ENCODE measurements around the gene RNF14. TPM values are rescaled to one million over a fixed set of nuclear protein-coding genes. Genes with fewer than 3 reads are reported as not detected.

Gene RNF14
- total and polyA plus RNA-seq, 2 donors (not counting 3 experiments of a cell fraction or from before 2014, with no cell fraction given) = 23.5 to 55.9 TPM

DNA sequence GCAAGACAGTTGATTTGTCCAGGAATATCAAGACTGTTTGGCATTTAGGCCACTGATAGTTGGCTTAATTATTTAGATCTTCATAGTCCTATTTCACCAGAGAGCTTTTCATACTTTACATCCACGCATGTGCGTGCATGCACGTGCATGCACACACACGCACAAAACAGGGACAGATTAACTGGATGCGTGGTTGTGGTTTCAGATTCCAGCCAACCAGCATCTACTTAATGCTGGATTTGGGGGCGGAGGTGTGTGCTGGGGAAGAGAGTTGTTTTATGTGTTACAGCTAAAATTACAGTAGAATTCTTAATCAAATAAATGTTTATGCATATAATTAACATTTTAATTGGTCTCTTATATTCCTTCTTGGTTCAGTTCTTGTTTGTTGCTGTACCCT, 7.3 kb downstream of the RNF14 start:
- Histone ChIP-seq H3K9me1 (replicated peaks; ENCODE audit: control insufficient read depth, extremely low read depth, insufficient read depth, low read length) (no peaks in the 10 kb centered on the region), H3K4me3 (replicated peaks in 1 of 3; ENCODE audit: insufficient read depth in 1 of 3, low read depth in 1 of 3, low read length in 3 of 3) (no peak overlapping the region), H3K4me1 (ENCODE audit: control insufficient read depth, extremely low read depth, insufficient read depth, low read length) (peaks cover 6% of the 10 kb centered on the region), H4K20me1 (replicated peaks; ENCODE audit: control insufficient read depth, extremely low read depth, insufficient read depth, low read length) (no peaks in the 10 kb centered on the region), H3K4me2 (ENCODE audit: insufficient read depth, low read length) (no peak overlapping the region), H3K27ac (ENCODE audit: insufficient read depth, low read depth, low read length) (no peak overlapping the region), H3K9me3 (replicated peaks; ENCODE audit: control insufficient read depth, insufficient read depth, low read length) (no peaks in the 10 kb centered on the region), H3K9ac (replicated peaks; ENCODE audit: extremely low read depth, insufficient read depth, low read length) (no peak overlapping the region), H3K27me3 (ENCODE audit: control insufficient read depth in 2 of 2, insufficient read depth in 2 of 2, low read length in 2 of 2) (no peaks in the 10 kb centered on the region), H3K36me3 (ENCODE audit: control insufficient read depth in 2 of 2, extremely low read depth in 1 of 2, insufficient read depth in 2 of 2, low read length in 2 of 2) (peaks cover 27 to 31% of the 10 kb centered on the region in 2 experiments), H3K79me2 (ENCODE audit: control insufficient read depth, insufficient read depth, low read length) (peaks cover 14% of the 10 kb centered on the region), H2AFZ (ENCODE audit: low read depth, low read length) (no peak overlapping the region)
- BruUV-seq (replicated peaks) = no TSS peak
- ChIA-PET POLR2A (no interaction called here), CTCF (interaction anchor here (1.0 to 2.8 kb wide), 5 partner anchors 12 to 284 kb away, joined by 4 to 14 read pairs (median 8); no protein-coding TSS in a partner anchor)
- dilution Hi-C loops (cut with MboI; ENCODE audit: extremely low pct_ligation_motif_present, low sequenced_read_pairs) = loop anchor here (25.0 kb wide), 1 partner anchor 161 kb away; no protein-coding TSS in a partner anchor
- intact Hi-C loops (cut with micrococcal nuclease) = no loop called here
- TF ChIP-seq JUN (IDR thresholded peaks at IDR 0.05; ENCODE audit: borderline replicate concordance, insufficient read depth, insufficient read length, low read depth) (no peak), GATA2 (IDR thresholded peaks at IDR 0.05; ENCODE audit: insufficient read depth, insufficient read length, low read depth, low read length) (no peak), POLR2AphosphoS5 (IDR thresholded peaks at IDR 0.05; ENCODE audit: insufficient read depth, low read depth, low read length) (no peak), EZH2 (IDR thresholded peaks at IDR 0.05; ENCODE audit: borderline replicate concordance, low read depth, low read length, severe bottlenecking) (no peak), MYC (IDR thresholded peaks at IDR 0.05; ENCODE audit: low read depth, low read length) (no peak)
- TF ChIP-seq, protein P1, sequence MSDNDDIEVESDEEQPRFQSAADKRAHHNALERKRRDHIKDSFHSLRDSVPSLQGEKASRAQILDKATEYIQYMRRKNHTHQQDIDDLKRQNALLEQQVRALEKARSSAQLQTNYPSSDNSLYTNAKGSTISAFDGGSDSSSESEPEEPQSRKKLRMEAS (IDR thresholded peaks at IDR 0.05; ENCODE audit: insufficient read depth, insufficient read length) = no peak
- DNase-seq (ENCODE audit: low read depth, low spot score) (no peak), FAIRE-seq (no peak)

DNA sequence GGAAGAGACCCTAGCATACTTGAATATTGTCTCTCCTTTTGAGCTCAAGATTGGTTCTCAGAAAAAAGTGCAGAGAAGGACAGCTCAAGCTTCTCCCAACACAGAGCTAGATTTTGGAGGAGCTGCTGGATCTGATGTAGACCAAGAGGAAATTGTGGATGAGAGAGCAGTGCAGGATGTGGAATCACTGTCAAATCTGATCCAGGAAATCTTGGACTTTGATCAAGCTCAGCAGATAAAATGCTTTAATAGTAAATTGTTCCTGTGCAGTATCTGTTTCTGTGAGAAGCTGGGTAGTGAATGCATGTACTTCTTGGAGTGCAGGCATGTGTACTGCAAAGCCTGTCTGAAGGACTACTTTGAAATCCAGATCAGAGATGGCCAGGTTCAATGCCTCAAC, 9.5 kb downstream of the RNF14 start:
- FAIRE-seq (no peak), DNase-seq (ENCODE audit: low read depth, low spot score) (no peak)
- Histone ChIP-seq H3K27me3 (ENCODE audit: control insufficient read depth in 2 of 2, insufficient read depth in 2 of 2, low read length in 2 of 2) (no peaks in the 10 kb centered on the region), H3K4me3 (replicated peaks in 1 of 3; ENCODE audit: insufficient read depth in 1 of 3, low read depth in 1 of 3, low read length in 3 of 3) (no peak overlapping the region), H4K20me1 (replicated peaks; ENCODE audit: control insufficient read depth, extremely low read depth, insufficient read depth, low read length) (no peaks in the 10 kb centered on the region), H3K4me2 (ENCODE audit: insufficient read depth, low read length) (no peak overlapping the region), H3K9ac (replicated peaks; ENCODE audit: extremely low read depth, insufficient read depth, low read length) (no peak overlapping the region), H3K4me1 (ENCODE audit: control insufficient read depth, extremely low read depth, insufficient read depth, low read length) (peaks cover 6% of the 10 kb centered on the region), H3K36me3 (ENCODE audit: control insufficient read depth in 2 of 2, extremely low read depth in 1 of 2, insufficient read depth in 2 of 2, low read length in 2 of 2) (peaks cover 32 to 33% of the 10 kb centered on the region in 2 experiments), H3K79me2 (ENCODE audit: control insufficient read depth, insufficient read depth, low read length) (peaks cover 8% of the 10 kb centered on the region), H2AFZ (ENCODE audit: low read depth, low read length) (no peak overlapping the region), H3K9me1 (replicated peaks; ENCODE audit: control insufficient read depth, extremely low read depth, insufficient read depth, low read length) (no peaks in the 10 kb centered on the region), H3K27ac (ENCODE audit: insufficient read depth, low read depth, low read length) (no peak overlapping the region), H3K9me3 (replicated peaks; ENCODE audit: control insufficient read depth, insufficient read depth, low read length) (no peaks in the 10 kb centered on the region)
- dilution Hi-C loops (cut with MboI; ENCODE audit: extremely low pct_ligation_motif_present, low sequenced_read_pairs) (loop anchor here (25.0 kb wide), 1 partner anchor 159 kb away; no protein-coding TSS in a partner anchor), intact Hi-C loops (cut with micrococcal nuclease) (no loop called here)
- TF ChIP-seq, protein P1 (IDR thresholded peaks at IDR 0.05; ENCODE audit: insufficient read depth, insufficient read length) = no peak
- no peak for TF ChIP-seq JUN (IDR thresholded peaks at IDR 0.05; ENCODE audit: borderline replicate concordance, insufficient read depth, insufficient read length, low read depth)
- TF ChIP-seq EZH2 (IDR thresholded peaks at IDR 0.05; ENCODE audit: borderline replicate concordance, low read depth, low read length, severe bottlenecking) = no peak
- no peak for TF ChIP-seq FOS (IDR thresholded peaks at IDR 0.05; ENCODE audit: borderline replicate concordance, insufficient read depth, low read length)
- TF ChIP-seq GATA2 (IDR thresholded peaks at IDR 0.05; ENCODE audit: insufficient read depth, insufficient read length, low read depth, low read length) = no peak
- TF ChIP-seq POLR2AphosphoS5 (IDR thresholded peaks at IDR 0.05; ENCODE audit: insufficient read depth, low read depth, low read length) = no peak
- no peak for TF ChIP-seq POLR2A (IDR thresholded peaks at IDR 0.05; ENCODE audit: low read depth, low read length)
- no peak for TF ChIP-seq MYC (IDR thresholded peaks at IDR 0.05; ENCODE audit: low read depth, low read length)
- TF ChIP-seq, protein P2, sequence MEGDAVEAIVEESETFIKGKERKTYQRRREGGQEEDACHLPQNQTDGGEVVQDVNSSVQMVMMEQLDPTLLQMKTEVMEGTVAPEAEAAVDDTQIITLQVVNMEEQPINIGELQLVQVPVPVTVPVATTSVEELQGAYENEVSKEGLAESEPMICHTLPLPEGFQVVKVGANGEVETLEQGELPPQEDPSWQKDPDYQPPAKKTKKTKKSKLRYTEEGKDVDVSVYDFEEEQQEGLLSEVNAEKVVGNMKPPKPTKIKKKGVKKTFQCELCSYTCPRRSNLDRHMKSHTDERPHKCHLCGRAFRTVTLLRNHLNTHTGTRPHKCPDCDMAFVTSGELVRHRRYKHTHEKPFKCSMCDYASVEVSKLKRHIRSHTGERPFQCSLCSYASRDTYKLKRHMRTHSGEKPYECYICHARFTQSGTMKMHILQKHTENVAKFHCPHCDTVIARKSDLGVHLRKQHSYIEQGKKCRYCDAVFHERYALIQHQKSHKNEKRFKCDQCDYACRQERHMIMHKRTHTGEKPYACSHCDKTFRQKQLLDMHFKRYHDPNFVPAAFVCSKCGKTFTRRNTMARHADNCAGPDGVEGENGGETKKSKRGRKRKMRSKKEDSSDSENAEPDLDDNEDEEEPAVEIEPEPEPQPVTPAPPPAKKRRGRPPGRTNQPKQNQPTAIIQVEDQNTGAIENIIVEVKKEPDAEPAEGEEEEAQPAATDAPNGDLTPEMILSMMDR (IDR thresholded peaks at IDR 0.05; ENCODE audit: extremely low read depth in 1 of 2, insufficient read depth in 1 of 2, low read depth in 1 of 2, low read length in 2 of 2) = no peak
- POLR2A ChIA-PET = no interaction called here
- CTCF ChIA-PET = interaction anchor here (1.2 to 2.7 kb wide), 6 partner anchors 9 to 313 kb away, joined by 3 to 14 read pairs (median 4); partner anchors contain the start of gene RNF14
- BruUV-seq (replicated peaks) = no TSS peak

Data from endothelial cell of umbilical vein (primary cell).